Gastrocnemius medialis (tissue), 4 donors: ENCODE results near the gene ARID1B. TPM values are rescaled to one million over a fixed set of nuclear protein-coding genes. Genes with fewer than 3 reads are reported as not detected.
"Not testable (repeated sequence)": the region's sequence is repeated elsewhere in the genome, so short reads cannot be mapped to it uniquely, and the experiment has no call there.

Experiments
- ATAC-seq, 2 donors: fragments of 150-250 bp; one replicate each; pipeline ENCODE4 v1.9.1; 2016
- DNase-seq, 2 donors: peaks; one replicate each; pipeline ENCODE4 v3.0.0-alpha.2; 2019
- H3K27ac ChIP-seq, 4 donors: fragments of 200-600 bp; sonication (generic); 1 replicate in 1 of 4; 2 replicates in 3 of 4; pipeline ENCODE4 v1.5.1; 2016 to 2018; ENCODE audit warnings: mild to moderate bottlenecking in 2 of 4, moderate library complexity in 1 of 4
- H3K27me3 ChIP-seq, 3 donors: fragments of 200-600 bp; sonication (generic) in 2 of 3; 1 replicate in 1 of 3; 2 replicates in 2 of 3; pipeline versions ENCODE4 v1.5.1 to v1.6.0; 2016 to 2019; ENCODE audit warnings: mild to moderate bottlenecking in 1 of 3, moderate library complexity in 1 of 3
- H3K36me3 ChIP-seq, 2 donors: fragments of 200-600 bp; sonication (generic) in 1 of 2; one replicate each; pipeline ENCODE4 v1.5.1; 2017 to 2018
- H3K4me1 ChIP-seq, 2 donors: fragments of 200-600 bp; sonication (generic) in 1 of 2; one replicate each; pipeline ENCODE4 v1.5.1; 2016 to 2017; ENCODE audit warnings: mild to moderate bottlenecking in 2 of 2
- H3K4me3 ChIP-seq, 4 donors: fragments of 200-600 bp; sonication (generic) in 3 of 4; 1 replicate in 1 of 4; 2 replicates in 3 of 4; pipeline ENCODE4 v1.5.1; 2016 to 2019; ENCODE audit warnings: mild to moderate bottlenecking in 2 of 4
- H3K9me3 ChIP-seq, 3 donors: fragments of 200-600 bp; sonication (generic) in 2 of 3; 1 replicate in 1 of 3; 2 replicates in 2 of 3; pipeline ENCODE4 v1.5.1; 2016 to 2019
- POLR2A ChIP-seq, 2 donors: fragments of 450-650 bp; IDR thresholded peaks; one replicate each; pipeline ENCODE4 v1.6.1; 2017; ENCODE audit warnings: antibody characterized with exemption in 2 of 2, mild to moderate bottlenecking in 2 of 2, moderate library complexity in 2 of 2
- in situ Hi-C, 4 donors: fragments of 200-750 bp; cut with MboI; loops; one replicate each; pipeline versions ENCODE4 v1.15.0 to v1.8.0; 2017; ENCODE audit warnings: low sequenced_read_pairs in 4 of 4
- intact Hi-C: fragments of 100-400 bp; cut with DNase I; formaldehyde crosslinking; loops from one replicate; pipeline ENCODE4 v1.15.1; 2023; ENCODE audit warnings: low total_unique reads
- total RNA-seq, 4 donors: library from RNA; depleted of rRNA; stranded (reverse); fragments of >200 nt; gene quantifications; one replicate each; pipeline versions ENCODE4 v1.1.0 to v1.2.3, GENCODE V29; 2016
- TF ChIP-seq, protein P1 (sequence below), 5 experiments: fragments of 450-650 bp in 3 of 5; fragments of 200-600 bp in 2 of 5; sonication (generic) in 2 of 5; IDR thresholded peaks in 4 of 5; conservative IDR thresholded peaks in 1 of 5; 1 replicate in 4 of 5; 2 replicates in 1 of 5; pipeline ENCODE4 v1.5.1; 2016 to 2019; ENCODE audit warnings: antibody characterized with exemption in 5 of 5, mild to moderate bottlenecking in 3 of 5, moderate library complexity in 3 of 5

ARID1B gene
- total RNA-seq, 4 donors from 2014 or later: 54.9 to 75.3 (median 62.0) TPM

DNA sequence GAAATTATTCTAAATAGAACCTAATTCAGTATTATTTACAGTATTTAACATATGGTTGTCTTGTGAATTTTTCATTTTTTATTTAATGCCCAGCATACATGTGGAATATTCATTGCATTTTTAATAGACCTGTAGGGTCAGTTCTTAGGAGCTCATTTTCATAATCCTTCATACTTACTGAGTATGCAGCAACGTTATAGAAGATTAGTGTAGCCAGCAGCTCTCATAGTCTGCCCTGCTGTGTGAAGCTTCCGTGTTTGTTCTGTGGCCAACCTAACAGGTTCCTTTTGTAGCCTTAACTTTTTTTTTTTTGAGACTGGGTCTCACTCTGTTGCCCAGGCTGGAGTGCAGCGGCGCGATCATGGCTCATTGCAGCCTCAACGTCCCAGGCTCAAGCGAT, 261.4 kb downstream of the ARID1B start:
- Histone ChIP-seq H3K4me1 (peaks cover 29 to 30% of the 10 kb centered on the region in 2 donors), H3K4me3 (no peak overlapping the region), H3K9me3 (no peaks in the 10 kb centered on the region), H3K27ac (no peak overlapping the region), H3K36me3 (peaks cover 0 to 2% of the 10 kb centered on the region in 2 donors), H3K27me3 (no peaks in the 10 kb centered on the region)
- TF ChIP-seq, protein P1, sequence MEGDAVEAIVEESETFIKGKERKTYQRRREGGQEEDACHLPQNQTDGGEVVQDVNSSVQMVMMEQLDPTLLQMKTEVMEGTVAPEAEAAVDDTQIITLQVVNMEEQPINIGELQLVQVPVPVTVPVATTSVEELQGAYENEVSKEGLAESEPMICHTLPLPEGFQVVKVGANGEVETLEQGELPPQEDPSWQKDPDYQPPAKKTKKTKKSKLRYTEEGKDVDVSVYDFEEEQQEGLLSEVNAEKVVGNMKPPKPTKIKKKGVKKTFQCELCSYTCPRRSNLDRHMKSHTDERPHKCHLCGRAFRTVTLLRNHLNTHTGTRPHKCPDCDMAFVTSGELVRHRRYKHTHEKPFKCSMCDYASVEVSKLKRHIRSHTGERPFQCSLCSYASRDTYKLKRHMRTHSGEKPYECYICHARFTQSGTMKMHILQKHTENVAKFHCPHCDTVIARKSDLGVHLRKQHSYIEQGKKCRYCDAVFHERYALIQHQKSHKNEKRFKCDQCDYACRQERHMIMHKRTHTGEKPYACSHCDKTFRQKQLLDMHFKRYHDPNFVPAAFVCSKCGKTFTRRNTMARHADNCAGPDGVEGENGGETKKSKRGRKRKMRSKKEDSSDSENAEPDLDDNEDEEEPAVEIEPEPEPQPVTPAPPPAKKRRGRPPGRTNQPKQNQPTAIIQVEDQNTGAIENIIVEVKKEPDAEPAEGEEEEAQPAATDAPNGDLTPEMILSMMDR (IDR thresholded peaks at IDR 0.05 in 4 of 5, conservative IDR thresholded peaks at IDR 0.05 in 1 of 5): no peak
- TF ChIP-seq POLR2A (IDR thresholded peaks at IDR 0.05): no peak
- ATAC-seq (no peak), DNase-seq (no peak)
- in situ Hi-C loops (loop anchor here (10.0 to 25.0 kb wide), 5 partner anchors 136 to 476 kb away; no protein-coding TSS in a partner anchor), intact Hi-C loops (no loop called here)

DNA sequence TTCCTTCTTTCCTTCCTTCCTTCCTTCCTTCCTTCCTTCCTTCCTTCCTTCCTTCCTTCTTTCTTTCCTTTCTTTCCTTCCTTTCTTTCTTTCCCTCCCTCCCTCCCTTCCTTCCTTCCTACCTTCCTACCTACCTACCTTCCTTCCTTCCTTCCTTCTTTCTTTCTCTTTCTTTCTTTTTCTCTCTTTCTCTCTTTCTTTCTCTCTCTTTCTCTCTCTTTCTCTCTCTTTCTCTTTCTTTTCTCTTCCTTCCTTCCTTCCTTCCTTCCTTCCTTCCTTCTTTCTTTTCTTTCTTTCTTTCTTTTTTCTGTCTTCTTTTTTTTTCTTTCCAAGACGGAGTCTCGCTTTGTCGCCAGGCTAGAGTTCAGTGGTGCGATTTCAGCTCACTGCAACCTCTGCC, 262.5 kb downstream of the ARID1B start:
- peaks cover 26 to 29% of the 10 kb centered on the region in 2 donors for H3K4me1 ChIP-seq
- H3K27me3 ChIP-seq, H3K9me3 ChIP-seq, H3K27ac ChIP-seq, intact Hi-C loops, DNase-seq, H3K4me3 ChIP-seq, ATAC-seq, H3K36me3 ChIP-seq: not testable (repeated sequence)
- in situ Hi-C loops: loop anchor here (5.0 to 25.0 kb wide), 6 partner anchors 135 to 477 kb away; no protein-coding TSS in a partner anchor

DNA sequence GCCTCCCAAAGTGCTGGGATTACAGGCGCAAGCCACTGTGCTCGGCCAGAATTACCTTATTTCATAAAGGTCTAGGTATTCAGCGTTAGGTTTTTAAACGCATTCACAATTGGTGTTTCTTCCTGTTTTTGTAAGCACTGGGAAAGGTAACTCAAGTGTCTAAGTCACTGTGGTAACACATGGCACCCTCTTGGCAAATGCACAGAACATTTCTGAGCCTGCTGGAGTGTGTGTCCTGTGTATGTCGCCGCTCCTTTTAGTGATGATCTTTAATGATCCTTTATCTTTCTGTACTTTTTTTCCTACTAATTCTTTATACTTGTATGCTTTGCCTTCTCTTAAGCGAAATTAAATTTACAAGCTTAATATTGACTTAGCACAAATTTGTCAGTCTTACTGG, 263.0 kb downstream of the ARID1B start:
- no peaks in the 10 kb centered on the region for H3K27me3 ChIP-seq
- no peaks in the 10 kb centered on the region for H3K9me3 ChIP-seq
- no peak overlapping the region for H3K4me3 ChIP-seq
- DNase-seq (no peak), ATAC-seq (no peak)
- no peak overlapping the region for H3K27ac ChIP-seq
- intact Hi-C loops (no loop called here), in situ Hi-C loops (loop anchor here in 3 of 4 donors (5.0 to 25.0 kb wide), 4 partner anchors 147 to 478 kb away; no protein-coding TSS in a partner anchor)
- peaks cover 0 to 2% of the 10 kb centered on the region in 2 donors for H3K36me3 ChIP-seq
- TF ChIP-seq POLR2A (IDR thresholded peaks at IDR 0.05): no peak
- TF ChIP-seq, protein P1 (IDR thresholded peaks at IDR 0.05 in 4 of 5, conservative IDR thresholded peaks at IDR 0.05 in 1 of 5): no peak
- H3K4me1 ChIP-seq: peaks cover 21 to 23% of the 10 kb centered on the region in 2 donors

DNA sequence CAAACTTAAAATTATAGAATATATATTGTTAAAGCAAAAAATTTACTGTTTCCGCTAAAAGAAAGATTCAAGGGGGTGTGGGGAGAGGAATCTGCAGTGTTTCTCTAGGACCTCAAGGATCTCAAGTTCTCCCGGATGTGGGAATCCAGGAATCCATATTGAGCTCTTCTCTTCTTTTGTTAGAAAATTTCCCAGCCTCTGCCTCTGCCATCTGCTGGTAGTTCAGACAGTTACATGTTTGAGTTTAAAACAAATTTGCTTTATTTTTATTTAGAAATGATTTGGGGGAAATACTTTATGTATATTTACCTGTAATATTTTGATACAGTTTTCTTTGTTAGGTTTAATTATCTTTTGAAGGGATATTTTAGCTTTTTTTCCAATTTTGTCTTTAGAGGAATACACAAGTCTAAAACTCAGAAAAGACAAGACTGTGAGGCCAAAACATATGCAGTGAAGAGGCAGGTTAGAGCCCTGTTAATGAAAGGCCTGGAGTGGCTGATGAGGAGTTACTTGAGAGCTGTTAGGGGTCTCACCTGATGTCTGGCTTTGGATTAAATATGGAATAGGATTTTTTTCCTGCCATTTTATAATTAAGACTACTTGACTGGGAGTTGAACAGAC, 268.8 kb downstream of the ARID1B start:
- in situ Hi-C loops: loop anchor here in 3 of 4 donors (25.0 kb wide), 3 partner anchors 141 to 484 kb away; no protein-coding TSS in a partner anchor

DNA sequence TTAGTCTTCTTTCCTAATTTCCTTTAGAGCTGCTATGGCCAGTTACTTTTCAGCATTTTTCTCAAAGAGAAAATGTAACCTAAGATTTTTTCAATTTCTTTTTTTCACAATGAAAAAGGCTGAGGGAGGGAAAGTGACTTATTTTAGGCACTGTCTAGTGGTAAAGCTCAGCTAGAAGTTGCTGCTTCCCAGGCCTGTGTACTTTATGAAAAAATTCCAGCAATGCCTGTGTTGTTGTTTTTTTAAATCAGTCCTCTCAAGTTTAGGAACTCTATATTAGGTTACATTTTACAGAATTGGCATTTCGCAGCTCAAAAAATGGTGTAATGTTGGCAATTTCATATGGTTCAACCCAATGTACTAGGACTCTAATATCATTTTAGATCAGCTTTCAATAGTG, 269.6 kb downstream of the ARID1B start:
- intact Hi-C loops: loop anchor here (1.0 kb wide), 1 partner anchor 482 kb away; no protein-coding TSS in a partner anchor

More for the DNA sequence above, 268.8 kb downstream of the ARID1B start:
- Histone ChIP-seq H3K27ac (no peak overlapping the region), H3K9me3 (no peaks in the 10 kb centered on the region), H3K27me3 (no peaks in the 10 kb centered on the region), H3K4me1 (peaks cover 34 to 39% of the 10 kb centered on the region in 2 donors), H3K4me3 (no peak overlapping the region), H3K36me3 (peaks cover 0 to 2% of the 10 kb centered on the region in 2 donors)
- ATAC-seq (peak; percentile 43 to 57), DNase-seq (no peak)
- no peak for TF ChIP-seq POLR2A (IDR thresholded peaks at IDR 0.05)
- TF ChIP-seq, protein P1 (IDR thresholded peaks at IDR 0.05 in 4 of 5, conservative IDR thresholded peaks at IDR 0.05 in 1 of 5): peak; percentile 17 to 63 (median 57)
- intact Hi-C loops: loop anchor here (1.0 kb wide), 1 partner anchor 482 kb away; no protein-coding TSS in a partner anchor

More for the DNA sequence above, 269.6 kb downstream of the ARID1B start:
- H3K27ac ChIP-seq: no peak overlapping the region
- no peaks in the 10 kb centered on the region for H3K27me3 ChIP-seq
- TF ChIP-seq, protein P1 (IDR thresholded peaks at IDR 0.05 in 4 of 5, conservative IDR thresholded peaks at IDR 0.05 in 1 of 5): no peak
- no peak for TF ChIP-seq POLR2A (IDR thresholded peaks at IDR 0.05)
- DNase-seq (no peak), ATAC-seq (no peak)
- H3K4me3 ChIP-seq: no peak overlapping the region
- H3K36me3 ChIP-seq: no peaks in the 10 kb centered on the region
- peaks cover 36 to 44% of the 10 kb centered on the region in 2 donors for H3K4me1 ChIP-seq
- in situ Hi-C loops: loop anchor here in 3 of 4 donors (25.0 kb wide), 3 partner anchors 141 to 484 kb away; no protein-coding TSS in a partner anchor
- H3K9me3 ChIP-seq: no peaks in the 10 kb centered on the region
